ENCODE results near the gene DEPDC7. TPM values are rescaled to one million over a fixed set of nuclear protein-coding genes. Genes with fewer than 3 reads are reported as not detected.

Gene DEPDC7
- total and polyA plus RNA-seq, 9 of the 15 experiments (the other 6 are each of a cell fraction or from before 2014, with no cell fraction given): 5.4 to 19.9 (median 12.0) TPM

GRCh38 chr11:33021937-33022336, 6.3 kb downstream of the DEPDC7 start (continued):
- TF ChIP-seq, protein P1, sequence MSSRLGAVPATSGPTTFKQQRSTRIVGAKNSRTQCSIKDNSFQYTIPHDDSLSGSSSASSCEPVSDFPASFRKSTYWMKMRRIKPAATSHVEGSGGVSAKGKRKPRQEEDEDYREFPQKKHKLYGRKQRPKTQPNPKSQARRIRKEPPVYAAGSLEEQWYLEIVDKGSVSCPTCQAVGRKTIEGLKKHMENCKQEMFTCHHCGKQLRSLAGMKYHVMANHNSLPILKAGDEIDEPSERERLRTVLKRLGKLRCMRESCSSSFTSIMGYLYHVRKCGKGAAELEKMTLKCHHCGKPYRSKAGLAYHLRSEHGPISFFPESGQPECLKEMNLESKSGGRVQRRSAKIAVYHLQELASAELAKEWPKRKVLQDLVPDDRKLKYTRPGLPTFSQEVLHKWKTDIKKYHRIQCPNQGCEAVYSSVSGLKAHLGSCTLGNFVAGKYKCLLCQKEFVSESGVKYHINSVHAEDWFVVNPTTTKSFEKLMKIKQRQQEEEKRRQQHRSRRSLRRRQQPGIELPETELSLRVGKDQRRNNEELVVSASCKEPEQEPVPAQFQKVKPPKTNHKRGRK (tag; IDR thresholded peaks at IDR 0.05): no peak
- TF ChIP-seq ZNF274 (IDR thresholded peaks at IDR 0.05; ENCODE audit: borderline replicate concordance, low read depth, low read length): no peak
- no peak for TF ChIP-seq BACH1 (tag; IDR thresholded peaks at IDR 0.05)

GRCh38 chr11:33025339-33025722, 9.7 kb downstream of the DEPDC7 start:
- H3K4me3 ChIP-seq: no peak overlapping the region
- no peak overlapping the region for H3K9ac ChIP-seq (ENCODE audit: insufficient read depth in 1 of 2, low read depth in 2 of 2, low read length in 2 of 2)
- no peaks in the 10 kb centered on the region for H4K20me1 ChIP-seq (replicated peaks; ENCODE audit: control insufficient read depth, insufficient read depth, low read length)
- in situ Hi-C loops (cut with MboI) (no loop called here), intact Hi-C loops (cut with micrococcal nuclease) (no loop called here)
- no peak for TF ChIP-seq CAMTA2 (CRISPR knock-in tag; conservative IDR thresholded peaks at IDR 0.05)
- no peak for TF ChIP-seq NR3C1 (CRISPR knock-in tag; IDR thresholded peaks at IDR 0.05)
- TF ChIP-seq ETS2 (tag; IDR thresholded peaks at IDR 0.05; ENCODE audit: borderline replicate concordance, poor library complexity, severe bottlenecking): no peak
- TF ChIP-seq ZEB2 (IDR thresholded peaks at IDR 0.05): no peak
- TF ChIP-seq AFF1 (IDR thresholded peaks at IDR 0.05; ENCODE audit: low read depth in 1 of 2, partially characterized antibody in 2 of 2): no peak
- no peaks in the 10 kb centered on the region for H3K4me1 ChIP-seq (replicated peaks in 1 of 2; ENCODE audit: control insufficient read depth in 2 of 2, insufficient read depth in 2 of 2, low read length in 2 of 2)
- no peak overlapping the region for H3K27ac ChIP-seq (ENCODE audit: extremely low read depth, low read depth, low read length)
- no peak overlapping the region for H3K4me2 ChIP-seq (ENCODE audit: insufficient read depth, low read length)
- ChIA-PET CTCF (ENCODE audit: low intra/inter-chr PET ratio) (no interaction called here), POLR2A (interaction anchor here (0.6 to 3.1 kb wide), 5 partner anchors 8 to 131 kb away, joined by 3 to 25 read pairs (median 4); partner anchors contain the start of genes DEPDC7 and TCP11L1)
- FAIRE-seq (no peak), ATAC-seq (no peak), DNase-seq (ENCODE audit: extremely low read depth in 1 of 4, low spot score in 3 of 4) (no peak)
- no TSS peak for BruUV-seq (replicated peaks)
- no peaks in the 10 kb centered on the region; the same call in 2 of the 3 replicates for H3K36me3 ChIP-seq (ENCODE audit: control insufficient read depth, insufficient read depth, low read length)
- H2AFZ ChIP-seq (ENCODE audit: low read depth, low read length): no peak overlapping the region
- no peaks in the 10 kb centered on the region for H3K79me2 ChIP-seq (ENCODE audit: control insufficient read depth, insufficient read depth, low read length)
- H3K9me1 ChIP-seq (ENCODE audit: control insufficient read depth, insufficient read depth, low read length): no peaks in the 10 kb centered on the region
- no peaks in the 10 kb centered on the region for H3K9me3 ChIP-seq (replicated peaks; ENCODE audit: control insufficient read depth, insufficient read depth, low read depth, low read length)
- WGBS (ENCODE audit: insufficient coverage, low coverage, missing lambda C conversion rate): 62% methylated on average over 3 of the region's 3 CpGs
- H3K27me3 ChIP-seq (ENCODE audit: control insufficient read depth in 2 of 2, insufficient read depth in 2 of 2, low read length in 2 of 2): no peaks in the 10 kb centered on the region
